Neural progenitor cell (in vitro differentiated cells): ENCODE data around the gene NQO2.

ENCODE experiments used
- CTCF ChIP-seq: fragments of 200-600 bp; sonication (generic); IDR thresholded peaks from 2 replicates; pipeline ENCODE4 v1.5.1; 2017; ENCODE audit warnings: antibody characterized with exemption, mild to moderate bottlenecking
- EZH2 ChIP-seq: fragments of 200-600 bp; sonication (generic); IDR thresholded peaks from 2 replicates; pipeline ENCODE4 v1.6.1; 2017; ENCODE audit warnings: antibody characterized with exemption, mild to moderate bottlenecking, moderate library complexity

DNA sequence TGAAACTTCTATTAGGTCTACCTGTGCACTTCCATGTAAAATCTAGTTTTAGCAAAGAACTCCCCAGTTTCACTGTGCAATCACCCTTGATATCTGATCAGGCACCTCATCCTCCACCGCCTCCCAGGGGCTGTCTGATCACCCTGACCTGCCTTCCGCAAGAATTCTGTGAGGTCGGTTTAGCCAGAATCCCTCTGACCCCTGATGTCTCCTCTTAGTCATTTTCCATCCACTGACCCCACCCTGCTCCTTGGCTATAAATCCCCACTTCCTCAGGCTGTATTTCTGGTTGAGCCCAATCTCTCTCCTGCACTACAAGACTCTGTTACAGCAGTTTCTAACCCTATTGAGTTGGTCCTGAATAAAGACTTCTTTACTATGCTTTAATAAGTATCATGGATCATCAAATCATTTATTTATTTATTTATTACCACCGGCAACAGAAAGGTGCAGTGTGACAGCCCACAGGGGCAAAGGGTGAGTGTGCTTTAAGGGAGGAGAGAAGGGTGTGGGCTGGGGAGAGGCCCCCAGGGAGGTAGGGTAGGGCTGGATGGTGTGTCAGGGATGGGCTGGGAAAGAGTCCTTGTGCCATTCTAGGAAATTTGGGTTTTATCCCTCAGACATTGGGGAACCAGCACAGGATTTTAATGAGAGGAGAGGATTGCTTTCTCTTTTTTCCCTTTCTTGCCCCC lies 17.1 kb upstream of the NQO2 start:
- TF ChIP-seq CTCF (no peak), EZH2 (no peak)
